Measurements from ENCODE around the gene S100A14.
"Not testable (repeated sequence)": the region's sequence is repeated elsewhere in the genome, so short reads cannot be mapped to it uniquely, and the experiment has no call there.

The S100A14 gene

DNA sequence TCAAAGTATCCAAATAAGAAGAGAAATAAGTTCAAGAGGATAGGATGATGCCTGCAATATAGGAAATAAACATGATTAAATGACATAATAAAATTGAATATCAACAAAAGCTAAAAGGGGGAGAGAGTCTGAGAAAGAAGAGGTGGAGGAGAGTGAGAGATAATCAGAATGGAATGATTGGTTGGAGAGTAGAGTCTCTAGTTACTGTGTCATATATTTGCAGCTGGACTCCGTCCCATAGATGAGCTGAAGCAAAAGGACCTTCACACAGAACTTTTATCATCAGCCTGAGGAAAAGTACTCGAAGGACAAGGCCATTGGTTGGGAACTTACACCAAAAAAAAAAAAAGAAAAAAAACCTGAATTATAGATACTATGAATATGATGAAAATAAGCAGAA, 27.6 kb downstream of the S100A14 start:
- Histone ChIP-seq H3K4ac (ENCODE audit: low read length) (no peak overlapping the region), H2BK12ac (ENCODE audit: low read length) (no peak overlapping the region), H3K14ac (ENCODE audit: low read length) (no peak overlapping the region), H4K91ac (ENCODE audit: low read depth, low read length, poor library complexity) (no peak overlapping the region), H2BK5ac (ENCODE audit: low read length) (no peak overlapping the region), H3K23ac (ENCODE audit: low read depth, low read length, poor library complexity) (no peak overlapping the region), H3K9me3 (replicated peaks in 1 of 2; ENCODE audit: control insufficient read depth in 2 of 2, insufficient read depth in 1 of 2, low read depth in 1 of 2, low read length in 2 of 2) (no peaks in the 10 kb centered on the region), H4K8ac (ENCODE audit: low read depth, low read length) (no peak overlapping the region), H3K36me3 (replicated peaks in 1 of 2; ENCODE audit: control insufficient read depth in 2 of 2, insufficient read depth in 2 of 2, low read length in 2 of 2) (no peaks in the 10 kb centered on the region), H3K4me1 (ENCODE audit: control insufficient read depth in 2 of 2, insufficient read depth in 1 of 2, low read depth in 1 of 2, low read length in 2 of 2) (peaks cover 3 to 13% of the 10 kb centered on the region in 2 donors), H3K4me3 (ENCODE audit: low read length in 2 of 2) (no peak overlapping the region), H3K79me1 (ENCODE audit: low read depth, low read length) (no peaks in the 10 kb centered on the region), H3K9ac (ENCODE audit: low read depth, low read length, poor library complexity) (no peak overlapping the region), H2AK5ac (ENCODE audit: low read depth, low read length) (no peak overlapping the region), H2BK120ac (ENCODE audit: low read depth, low read length) (no peak overlapping the region), H3K18ac (ENCODE audit: low read length) (no peak overlapping the region), H3K27ac (replicated peaks; ENCODE audit: low read length) (no peak overlapping the region), H2AFZ (ENCODE audit: low read length) (no peak overlapping the region), H2BK15ac (ENCODE audit: low read length) (no peak overlapping the region), H3K4me2 (ENCODE audit: insufficient read depth, low read length, poor library complexity, severe bottlenecking) (no peak overlapping the region), H3K27me3 (ENCODE audit: control insufficient read depth in 3 of 3, insufficient read depth in 3 of 3, low read depth in 1 of 3, low read length in 3 of 3) (no peaks in the 10 kb centered on the region)
- DNase-seq (ENCODE audit: low spot score) = no peak
- no CpG with 5 or more reads among the region's 2 CpGs for WGBS, 2 donors (ENCODE audit: extremely low coverage in 2 of 2, insufficient read length in 2 of 2, insufficient replicate concordance in 1 of 2)

- H3K14ac ChIP-seq (ENCODE audit: low read length); H3K27me3 ChIP-seq (ENCODE audit: control insufficient read depth in 3 of 3, insufficient read depth in 3 of 3, low read depth in 1 of 3, low read length in 3 of 3); H3K79me1 ChIP-seq (ENCODE audit: low read depth, low read length); H3K36me3 ChIP-seq (replicated peaks in 1 of 2; ENCODE audit: control insufficient read depth in 2 of 2, insufficient read depth in 2 of 2, low read length in 2 of 2); H3K4me2 ChIP-seq (ENCODE audit: insufficient read depth, low read length, poor library complexity, severe bottlenecking); H3K18ac ChIP-seq (ENCODE audit: low read length); H3K4ac ChIP-seq (ENCODE audit: low read length); H3K23ac ChIP-seq (ENCODE audit: low read depth, low read length, poor library complexity); H3K4me3 ChIP-seq (ENCODE audit: low read length in 2 of 2); H3K9ac ChIP-seq (ENCODE audit: low read depth, low read length, poor library complexity); H4K91ac ChIP-seq (ENCODE audit: low read depth, low read length, poor library complexity); H3K27ac ChIP-seq (replicated peaks; ENCODE audit: low read length); H2BK12ac ChIP-seq (ENCODE audit: low read length); DNase-seq (ENCODE audit: low spot score); H3K9me3 ChIP-seq (replicated peaks in 1 of 2; ENCODE audit: control insufficient read depth in 2 of 2, insufficient read depth in 1 of 2, low read depth in 1 of 2, low read length in 2 of 2); H2AK5ac ChIP-seq (ENCODE audit: low read depth, low read length); H4K8ac ChIP-seq (ENCODE audit: low read depth, low read length); H2BK120ac ChIP-seq (ENCODE audit: low read depth, low read length); H2BK5ac ChIP-seq (ENCODE audit: low read length); H2BK15ac ChIP-seq (ENCODE audit: low read length); H2AFZ ChIP-seq (ENCODE audit: low read length): not testable (repeated sequence)
- WGBS, 2 donors (ENCODE audit: extremely low coverage in 2 of 2, insufficient read length in 2 of 2, insufficient replicate concordance in 1 of 2) = no CpG with 5 or more reads among the region's 10 CpGs
- peaks cover 3 to 12% of the 10 kb centered on the region in 2 donors for H3K4me1 ChIP-seq (ENCODE audit: control insufficient read depth in 2 of 2, insufficient read depth in 1 of 2, low read depth in 1 of 2, low read length in 2 of 2)
Observed at GRCh38 chr1:153588033-153588432, 28.1 kb downstream of the S100A14 start.

DNA sequence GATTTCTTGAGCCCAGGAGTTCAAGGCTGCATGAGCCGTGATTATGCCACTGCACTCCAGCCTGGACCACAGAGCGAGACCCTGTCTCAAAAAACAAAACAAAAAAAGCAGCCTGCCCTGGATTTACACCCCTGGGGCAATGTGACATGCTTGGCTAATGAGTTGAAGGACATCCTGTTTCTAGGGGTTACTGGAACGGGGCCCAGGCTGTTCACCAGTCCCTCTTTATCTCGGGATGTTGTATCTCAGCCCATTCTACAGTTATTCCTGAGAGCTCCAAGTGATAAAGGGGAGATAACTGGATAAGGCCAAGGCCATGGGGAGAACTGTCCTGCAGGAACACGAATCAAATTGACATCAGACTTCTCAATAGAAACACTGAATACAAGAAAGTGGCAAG, 28.8 kb downstream of the S100A14 start:
- H3K18ac ChIP-seq (ENCODE audit: low read length) = peak overlapping the region; percentile 48
- WGBS, 2 donors (ENCODE audit: extremely low coverage in 2 of 2, insufficient read length in 2 of 2, insufficient replicate concordance in 1 of 2) = no CpG with 5 or more reads among the region's 5 CpGs
- H2BK15ac ChIP-seq (ENCODE audit: low read length) = no peak overlapping the region
- H2AK5ac ChIP-seq (ENCODE audit: low read depth, low read length) = no peak overlapping the region
- H3K23ac ChIP-seq (ENCODE audit: low read depth, low read length, poor library complexity) = no peak overlapping the region
- peaks cover 3 to 5% of the 10 kb centered on the region in 2 donors for H3K4me1 ChIP-seq (ENCODE audit: control insufficient read depth in 2 of 2, insufficient read depth in 1 of 2, low read depth in 1 of 2, low read length in 2 of 2)
- no peak overlapping the region for H3K14ac ChIP-seq (ENCODE audit: low read length)
- H3K9ac ChIP-seq (ENCODE audit: low read depth, low read length, poor library complexity) = no peak overlapping the region
- H3K4ac ChIP-seq (ENCODE audit: low read length) = no peak overlapping the region
- H3K36me3 ChIP-seq (replicated peaks in 1 of 2; ENCODE audit: control insufficient read depth in 2 of 2, insufficient read depth in 2 of 2, low read length in 2 of 2) = no peaks in the 10 kb centered on the region
- H4K8ac ChIP-seq (ENCODE audit: low read depth, low read length) = no peak overlapping the region
- H3K9me3 ChIP-seq (replicated peaks in 1 of 2; ENCODE audit: control insufficient read depth in 2 of 2, insufficient read depth in 1 of 2, low read depth in 1 of 2, low read length in 2 of 2) = no peaks in the 10 kb centered on the region
- no peak overlapping the region for H3K4me3 ChIP-seq (ENCODE audit: low read length in 2 of 2)
- no peak for DNase-seq (ENCODE audit: low spot score)
- H3K4me2 ChIP-seq (ENCODE audit: insufficient read depth, low read length, poor library complexity, severe bottlenecking) = no peak overlapping the region
- no peak overlapping the region for H2AFZ ChIP-seq (ENCODE audit: low read length)
- H3K27ac ChIP-seq (replicated peaks; ENCODE audit: low read length) = no peak overlapping the region
- H3K27me3 ChIP-seq (ENCODE audit: control insufficient read depth in 3 of 3, insufficient read depth in 3 of 3, low read depth in 1 of 3, low read length in 3 of 3) = no peaks in the 10 kb centered on the region
- no peak overlapping the region for H2BK5ac ChIP-seq (ENCODE audit: low read length)
- no peak overlapping the region for H2BK120ac ChIP-seq (ENCODE audit: low read depth, low read length)
- H3K79me1 ChIP-seq (ENCODE audit: low read depth, low read length) = no peaks in the 10 kb centered on the region
- no peak overlapping the region for H4K91ac ChIP-seq (ENCODE audit: low read depth, low read length, poor library complexity)
- H2BK12ac ChIP-seq (ENCODE audit: low read length) = no peak overlapping the region

DNA sequence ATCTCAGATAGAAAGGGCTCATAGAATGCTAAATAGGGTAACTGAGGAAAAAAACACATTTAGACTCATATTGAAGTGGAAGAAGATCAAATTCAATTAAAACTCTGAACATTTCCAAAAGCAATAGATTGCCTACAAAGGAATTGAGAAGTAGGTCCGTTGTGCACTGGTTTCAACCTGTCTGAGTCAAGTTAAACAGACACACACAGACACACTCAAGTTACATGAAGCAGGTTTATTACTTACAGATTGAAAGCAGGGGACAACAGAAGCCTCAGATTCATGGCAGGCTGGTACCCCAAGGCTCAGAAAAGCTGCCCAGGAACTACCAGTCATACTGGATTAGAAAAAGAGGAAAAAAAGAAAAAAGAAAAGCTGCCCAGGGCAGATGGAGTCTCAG, 29.8 kb downstream of the S100A14 start:
- Histone ChIP-seq H4K8ac (ENCODE audit: low read depth, low read length) (no peak overlapping the region), H3K4me3 (ENCODE audit: low read length in 2 of 2) (no peak overlapping the region), H2AFZ (ENCODE audit: low read length) (peak overlapping the region; percentile 75), H3K4ac (ENCODE audit: low read length) (no peak overlapping the region), H3K18ac (ENCODE audit: low read length) (no peak overlapping the region), H3K4me2 (ENCODE audit: insufficient read depth, low read length, poor library complexity, severe bottlenecking) (no peak overlapping the region), H3K27me3 (ENCODE audit: control insufficient read depth in 3 of 3, insufficient read depth in 3 of 3, low read depth in 1 of 3, low read length in 3 of 3) (no peaks in the 10 kb centered on the region), H2BK15ac (ENCODE audit: low read length) (no peak overlapping the region), H2AK5ac (ENCODE audit: low read depth, low read length) (no peak overlapping the region), H3K36me3 (replicated peaks in 1 of 2; ENCODE audit: control insufficient read depth in 2 of 2, insufficient read depth in 2 of 2, low read length in 2 of 2) (no peaks in the 10 kb centered on the region), H3K14ac (ENCODE audit: low read length) (no peak overlapping the region), H2BK120ac (ENCODE audit: low read depth, low read length) (no peak overlapping the region), H3K79me1 (ENCODE audit: low read depth, low read length) (no peaks in the 10 kb centered on the region), H4K91ac (ENCODE audit: low read depth, low read length, poor library complexity) (no peak overlapping the region), H3K4me1 (ENCODE audit: control insufficient read depth in 2 of 2, insufficient read depth in 1 of 2, low read depth in 1 of 2, low read length in 2 of 2) (peaks cover 3 to 4% of the 10 kb centered on the region in 2 donors), H2BK5ac (ENCODE audit: low read length) (no peak overlapping the region), H3K23ac (ENCODE audit: low read depth, low read length, poor library complexity) (no peak overlapping the region), H2BK12ac (ENCODE audit: low read length) (no peak overlapping the region), H3K27ac (replicated peaks; ENCODE audit: low read length) (no peak overlapping the region), H3K9me3 (replicated peaks in 1 of 2; ENCODE audit: control insufficient read depth in 2 of 2, insufficient read depth in 1 of 2, low read depth in 1 of 2, low read length in 2 of 2) (no peaks in the 10 kb centered on the region), H3K9ac (ENCODE audit: low read depth, low read length, poor library complexity) (no peak overlapping the region)
- WGBS, 2 donors (ENCODE audit: extremely low coverage in 2 of 2, insufficient read length in 2 of 2, insufficient replicate concordance in 1 of 2) = no CpG with 5 or more reads among the region's 1 CpG
- DNase-seq (ENCODE audit: low spot score) = no peak
